ENCODE measurements around the gene SLC11A2.

DNA sequence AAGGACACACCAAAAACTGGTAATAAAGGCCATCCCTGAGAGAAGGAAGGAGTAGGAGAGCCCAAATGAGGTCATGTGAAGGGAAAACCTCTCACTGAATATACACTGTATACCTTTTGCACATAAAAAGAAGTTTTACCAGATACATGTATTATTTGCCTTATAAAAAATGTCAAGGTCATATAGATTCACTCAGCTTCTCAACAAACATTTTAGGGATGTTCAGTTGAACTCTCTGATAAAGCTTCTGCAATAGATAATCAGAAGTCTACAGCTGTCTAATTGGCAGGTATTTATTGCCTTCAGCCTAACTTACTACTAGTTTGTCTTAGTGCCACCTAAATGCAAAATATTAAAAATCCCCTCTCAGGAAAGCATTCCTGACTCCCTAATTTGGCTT, 8.7 kb downstream of the SLC11A2 start:
- no peak for TF ChIP-seq CTCF (IDR thresholded peaks at IDR 0.05; ENCODE audit: poor library complexity)
- TF ChIP-seq EZH2phosphoT487 (IDR thresholded peaks at IDR 0.05; ENCODE audit: low read depth, severe bottlenecking, unreplicated experiment) = no peak
